Right forelimb (tissue), 1 donor: ENCODE data around the gene COP1.
"Not testable (repeated sequence)": the region's sequence is repeated elsewhere in the genome, so short reads cannot be mapped to it uniquely, and the experiment has no call there.

Experiments
- DNase-seq: peaks from one replicate; pipeline ENCODE4 v3.0.0-alpha.2; 2018

COP1 gene

GRCh38 chr1:176206961-176207902 is at the start of gene COP1:
COP1 (minus strand) TSS chr1:176207286; CDS start chr1:176206978, 308 bp downstream.
- DNase-seq = peak; percentile 96

GRCh38 chr1:176252191-176252590 is 45.1 kb upstream of the COP1 start:
- DNase-seq = no peak

DNA sequence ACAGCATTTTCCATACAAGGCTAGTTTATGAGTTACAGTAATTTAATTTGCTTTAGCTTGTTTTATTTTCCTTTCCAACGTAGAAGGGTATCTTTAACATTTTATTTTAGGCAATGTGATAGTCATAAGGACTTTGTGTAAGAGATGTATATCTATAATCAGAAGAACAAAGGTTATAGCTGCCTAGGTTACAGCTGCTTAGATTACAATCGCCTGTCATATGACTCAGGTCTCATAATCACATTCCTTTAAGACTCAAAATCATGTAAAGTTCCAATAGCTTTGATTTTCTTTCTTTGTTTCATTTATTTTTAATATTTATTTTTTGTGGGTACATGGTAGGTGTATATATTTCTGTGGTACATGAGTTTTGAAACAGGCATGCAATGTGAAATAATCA is 37.8 kb upstream of the COP1 start:
- no peak for DNase-seq

DNA sequence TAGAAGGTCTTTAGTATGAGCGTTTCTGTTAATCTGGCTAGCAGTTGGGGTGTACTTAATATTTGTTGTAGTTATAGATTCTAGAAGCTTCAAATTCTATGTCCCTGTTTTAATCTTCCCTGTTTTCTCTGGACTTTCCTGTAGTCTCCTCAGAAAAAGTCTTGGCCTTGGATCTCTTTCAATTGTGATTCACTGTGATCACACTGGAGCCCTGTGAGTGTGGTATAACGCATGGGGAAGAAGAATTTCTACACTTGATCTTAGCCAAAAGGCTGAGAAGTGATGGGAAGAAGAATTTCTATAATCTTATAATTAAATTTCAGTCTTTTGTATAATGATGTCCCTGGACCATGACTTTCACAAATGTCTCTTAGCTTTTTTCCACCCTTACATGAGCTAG is 36.7 kb upstream of the COP1 start:
- no peak for DNase-seq

DNA sequence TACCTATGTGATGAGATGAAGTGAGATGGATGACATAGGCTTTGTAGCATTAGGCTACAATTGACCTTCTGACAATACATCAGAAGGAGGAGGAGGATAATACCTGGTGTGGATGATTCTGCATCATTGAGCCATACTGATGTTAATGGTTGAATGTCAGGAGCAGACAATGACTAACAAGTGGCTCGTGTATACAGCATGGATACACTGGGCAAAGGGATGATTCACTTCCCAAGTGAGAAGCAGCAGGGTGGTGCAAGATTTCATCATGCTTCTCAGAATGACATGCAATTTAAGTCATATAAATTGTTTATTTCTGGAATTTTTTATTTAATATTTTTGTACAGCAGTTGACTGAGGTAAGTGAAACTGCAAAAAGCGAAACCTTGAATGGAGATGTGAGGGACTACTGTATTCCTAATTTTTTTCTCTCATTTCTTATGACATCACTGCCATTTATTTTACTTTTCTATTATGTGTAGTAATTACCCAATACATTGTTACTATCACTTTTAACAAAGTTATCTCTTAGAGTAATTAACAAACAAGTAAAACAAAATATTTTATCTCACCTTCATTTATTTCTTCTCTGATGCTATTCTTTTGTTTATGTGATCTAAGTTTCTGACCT is 34.4 kb upstream of the COP1 start:
- DNase-seq = no peak

DNA sequence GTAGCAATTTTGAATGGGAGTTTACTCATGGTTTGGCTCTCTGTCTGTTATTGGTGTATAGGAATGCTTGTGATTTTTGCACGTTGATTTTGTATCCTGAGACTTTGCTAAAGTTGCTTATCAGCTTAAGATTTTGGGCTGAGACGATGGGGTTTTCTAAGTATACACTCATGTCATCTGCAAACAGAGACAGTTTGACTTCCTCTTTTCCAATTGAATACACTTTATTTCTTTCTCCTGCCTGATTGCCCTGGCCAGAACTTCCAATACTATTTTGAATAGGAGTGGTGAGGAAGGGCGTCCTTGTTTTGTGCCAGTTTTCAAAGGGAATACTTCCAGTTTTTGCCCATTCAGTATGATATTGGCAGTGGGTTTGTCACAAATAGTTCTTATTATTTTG is 26.6 kb upstream of the COP1 start:
- DNase-seq = not testable (repeated sequence)

GRCh38 chr1:176227579-176227978 is 20.5 kb upstream of the COP1 start:
- DNase-seq = no peak

DNA sequence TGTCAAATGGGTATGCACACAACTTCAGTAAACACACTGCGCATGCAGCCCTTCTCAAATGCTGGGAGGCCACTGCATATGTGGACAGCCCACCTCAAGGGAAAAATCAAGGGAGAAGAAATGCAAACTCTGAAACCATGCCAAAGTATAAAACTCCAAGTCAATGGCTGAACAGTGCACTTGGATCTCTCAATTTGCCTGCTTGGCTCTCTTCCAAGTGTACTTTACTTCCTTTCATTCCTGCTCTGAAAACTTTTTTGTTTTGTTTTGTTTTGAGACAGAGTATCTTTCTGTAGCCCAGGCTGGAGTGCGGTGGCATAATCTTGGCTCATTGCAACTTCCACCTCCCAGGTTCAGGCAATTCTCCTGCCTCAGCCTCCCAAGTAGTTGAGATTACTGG is 18.8 kb upstream of the COP1 start:
- no peak for DNase-seq

DNA sequence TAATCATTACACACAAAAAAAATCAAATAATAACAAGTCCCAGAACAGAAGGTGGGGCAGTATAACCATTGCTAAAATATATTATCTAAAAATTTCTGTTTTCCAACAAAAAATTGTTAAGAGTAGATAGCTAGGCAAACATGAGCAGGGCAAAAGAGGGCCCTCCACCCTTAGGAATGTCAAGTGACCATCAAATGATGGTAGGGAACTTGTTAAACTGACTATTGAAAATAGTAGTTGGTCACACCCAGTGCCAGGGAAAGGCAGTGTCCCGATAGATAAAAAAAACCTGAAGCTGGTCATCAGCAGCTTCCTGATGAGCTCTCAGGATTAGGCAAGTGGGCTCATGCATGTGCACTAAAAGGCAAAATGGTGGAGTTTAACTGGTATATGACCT is 18.4 kb upstream of the COP1 start:
- no peak for DNase-seq

DNA sequence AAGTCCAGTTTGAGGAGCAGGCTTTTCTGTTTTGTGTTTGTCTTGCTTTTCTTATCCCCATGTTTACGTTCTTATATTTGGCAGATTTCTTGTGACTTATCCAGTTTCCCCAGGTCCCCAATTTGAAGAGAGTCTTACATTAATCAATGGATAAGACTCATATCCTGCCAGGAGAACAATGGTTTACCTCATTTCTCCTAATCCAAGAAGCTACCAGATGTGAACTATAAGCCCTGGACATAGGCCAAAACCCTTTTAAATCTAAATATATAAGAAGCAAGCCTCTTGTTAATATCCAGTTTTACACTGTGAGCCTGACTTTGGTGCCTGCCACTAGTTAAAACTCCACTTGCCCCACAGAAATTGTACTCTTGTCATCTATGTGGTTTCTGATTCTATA is 15.1 kb upstream of the COP1 start:
- no peak for DNase-seq

DNA sequence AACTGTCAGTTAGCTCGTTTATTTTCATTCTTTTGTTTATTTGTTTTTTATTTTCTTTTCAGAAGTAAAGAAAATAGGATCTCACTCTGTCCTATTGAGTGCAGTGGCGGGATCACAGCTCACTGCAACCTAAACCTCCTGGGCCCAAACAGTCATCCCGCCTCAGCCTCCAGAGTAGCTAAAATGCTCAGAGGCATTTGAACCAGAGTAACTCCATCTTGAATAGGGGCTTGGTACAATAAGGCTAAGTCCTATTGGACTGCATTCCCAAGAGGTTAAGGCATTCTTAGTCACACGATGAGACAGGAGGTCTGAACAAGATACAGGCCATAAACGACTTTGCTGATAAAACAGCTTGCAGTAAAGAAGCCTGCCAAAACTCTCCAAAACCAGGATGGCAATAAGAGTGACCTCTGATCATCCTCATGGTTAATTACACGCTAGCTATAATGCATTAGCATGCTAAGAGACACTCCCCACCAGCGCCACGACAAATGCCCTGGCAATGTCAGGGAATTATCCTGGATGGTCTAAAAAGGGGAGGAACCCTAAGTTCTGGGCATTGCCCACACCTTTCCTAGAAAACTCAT is 13.1 kb upstream of the COP1 start:
- no peak for DNase-seq

DNA sequence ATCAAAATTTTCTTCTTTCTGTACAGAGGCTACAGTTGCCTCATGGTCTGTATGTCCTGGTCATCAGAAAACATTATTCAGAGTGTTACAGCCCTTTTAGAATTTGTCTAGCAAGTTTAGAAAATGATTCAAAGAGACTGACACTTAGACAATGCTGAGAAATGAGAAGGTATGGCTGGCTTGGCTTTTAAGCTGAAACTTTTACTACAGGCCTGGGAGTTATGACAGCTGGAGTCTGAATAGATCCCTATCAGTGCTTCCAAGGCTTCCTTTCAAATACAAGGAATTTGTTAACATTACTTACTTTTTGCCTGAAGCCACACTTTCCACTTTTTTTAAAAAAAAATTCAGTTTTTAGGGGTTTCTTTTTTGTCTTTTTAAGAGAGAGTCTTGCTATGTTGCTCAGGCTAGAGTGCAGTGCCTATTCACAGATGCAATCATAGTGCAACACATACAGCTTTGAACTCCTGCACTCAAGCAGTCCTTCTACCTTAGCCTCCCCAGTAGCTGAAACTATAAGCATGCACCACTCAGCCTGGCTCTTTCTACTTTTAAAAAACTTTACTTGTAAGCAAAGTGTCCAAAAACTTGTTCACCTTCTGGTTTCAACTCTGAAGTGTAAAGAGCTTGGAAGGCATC is 10.5 kb upstream of the COP1 start:
- DNase-seq = no peak

DNA sequence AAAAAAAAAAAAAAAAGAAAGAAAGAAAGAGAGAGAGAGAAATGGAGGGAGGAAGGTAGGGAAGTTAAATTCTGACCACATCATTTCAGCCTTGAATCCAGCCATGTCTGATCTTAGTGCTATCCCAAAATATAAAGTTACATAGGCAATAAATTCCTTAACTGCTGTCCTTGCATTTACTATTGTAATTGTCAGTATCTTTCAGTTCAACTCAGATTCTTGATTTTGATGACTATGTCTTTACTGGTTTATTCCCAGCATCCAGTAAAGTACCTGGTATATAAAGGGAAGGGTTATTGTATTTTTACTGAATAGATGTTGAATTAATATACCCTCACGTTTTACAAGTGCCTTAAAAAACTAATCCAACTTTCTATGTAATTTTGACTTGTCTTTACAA is 8.9 kb upstream of the COP1 start:
- no peak for DNase-seq

- no peak for DNase-seq
Observed at GRCh38 chr1:176211396-176212165, 4.5 kb upstream of the COP1 start.

- no peak for DNase-seq
Observed at GRCh38 chr1:176208034-176208433, 948 bp upstream of the COP1 start.

GRCh38 chr1:176206006-176206960 is 803 bp downstream of the COP1 start:
- peak; percentile 72 for DNase-seq

- DNase-seq = no peak
Observed at GRCh38 chr1:176205332-176205914, 1.7 kb downstream of the COP1 start.

GRCh38 chr1:176204655-176205054 is 2.4 kb downstream of the COP1 start:
- DNase-seq = not testable (repeated sequence)

DNA sequence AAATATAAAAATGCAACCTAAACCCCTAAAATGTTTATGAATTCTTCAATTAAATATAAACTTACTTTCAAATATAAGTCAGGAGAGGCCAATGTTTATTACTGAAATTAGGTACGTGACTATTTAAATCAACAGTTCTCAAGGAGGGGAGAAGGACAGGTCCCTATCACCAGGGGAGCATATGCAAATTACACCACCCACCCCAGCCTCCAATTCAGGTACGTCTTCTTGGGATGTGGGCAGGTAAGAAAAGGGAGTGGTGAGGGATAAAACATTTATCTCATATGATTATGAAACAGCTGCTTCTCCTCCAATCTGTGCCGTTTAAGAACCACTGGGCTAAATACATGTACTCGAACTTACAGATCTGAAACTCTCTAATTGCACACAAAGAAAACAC is 3.4 kb downstream of the COP1 start:
- DNase-seq = no peak

DNA sequence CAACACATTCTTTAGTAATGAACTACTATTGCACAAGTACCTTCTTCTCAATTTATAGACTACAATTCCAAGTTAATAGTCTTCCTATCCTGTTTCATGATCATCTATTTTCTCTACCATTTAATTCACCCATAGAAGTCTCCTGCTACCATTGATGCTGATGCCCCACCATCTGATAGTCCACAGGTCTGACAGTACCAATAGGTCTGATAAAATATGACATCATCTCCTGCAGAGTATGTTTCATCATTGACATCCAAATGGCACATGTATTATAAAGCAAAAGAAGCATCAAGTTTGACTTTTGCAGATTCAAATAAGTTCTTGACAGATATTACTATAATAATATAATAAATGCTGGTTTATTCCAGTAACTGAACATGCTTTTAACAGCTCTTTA is 5.5 kb downstream of the COP1 start:
- no peak for DNase-seq

DNA sequence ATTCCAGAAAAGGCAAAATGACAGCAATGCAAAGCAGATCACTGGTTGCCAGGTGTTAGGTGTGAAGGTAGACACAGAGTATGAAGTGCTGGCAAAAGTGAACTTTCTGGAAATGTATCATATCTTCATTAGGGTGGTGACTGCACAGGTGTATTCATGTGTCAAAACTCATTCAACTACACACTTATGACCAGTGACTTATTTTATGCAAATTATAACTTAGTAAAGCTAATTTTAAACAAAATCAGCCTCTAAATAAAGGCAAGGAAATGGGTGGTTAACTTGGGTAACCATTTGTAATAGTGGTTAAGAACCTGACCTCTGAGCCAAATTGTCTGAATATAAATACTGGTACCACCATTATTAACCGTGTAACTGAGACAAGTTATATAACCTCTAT is 7.4 kb downstream of the COP1 start:
- no peak for DNase-seq
